ENCODE results near the gene LDAF1. TPM values are rescaled to one million over a fixed set of nuclear protein-coding genes. Genes with fewer than 3 reads are reported as not detected.

Gene LDAF1
- total and polyA plus RNA-seq, 2 of the 8 experiments (the other 6 are each of a cell fraction or from before 2014, with no cell fraction given) = 32.4 to 34.2 TPM

GRCh38 chr16:21185659-21186325 lies 27.3 kb downstream of the LDAF1 start:
- H3K27me3 ChIP-seq (replicated peaks in 1 of 4; ENCODE audit: control insufficient read depth in 3 of 4, extremely low read depth in 1 of 4, insufficient read depth in 3 of 4, low read length in 3 of 4) = peaks cover 0 to 2% (median 0%) of the 10 kb centered on the region in 4 experiments; a peak in 2 of 7 replicates
- no peak overlapping the region for H2BK20ac ChIP-seq (ENCODE audit: low read length)
- no peak overlapping the region for H3K56ac ChIP-seq (replicated peaks; ENCODE audit: insufficient read length, low read depth, low read length)
- no peak overlapping the region for H2BK5ac ChIP-seq (ENCODE audit: low read depth, low read length)
- no peak overlapping the region for H4K5ac ChIP-seq (ENCODE audit: insufficient read length, low read depth, low read length)
- H3K9ac ChIP-seq (replicated peaks in 1 of 4; ENCODE audit: extremely low read depth in 1 of 4, low read depth in 3 of 4, low read length in 3 of 4) = no peak overlapping the region
- no peak overlapping the region for H2BK12ac ChIP-seq (ENCODE audit: low read depth, low read length)
- H3K4me2 ChIP-seq (ENCODE audit: insufficient read depth in 1 of 2, low read depth in 2 of 2, low read length in 2 of 2) = no peak overlapping the region
- H3K23me2 ChIP-seq (ENCODE audit: low read depth, low read length) = no peaks in the 10 kb centered on the region
- CTCF ChIA-PET (ENCODE audit: partially characterized antibody) = interaction anchor here (0.7 to 5.1 kb wide), 6 partner anchors 17 to 115 kb away, joined by 3 to 20 read pairs (median 8); partner anchors contain the start of gene CRYM
- peaks cover 1 to 20% (median 14%) of the 10 kb centered on the region in 4 experiments for H3K36me3 ChIP-seq (ENCODE audit: control insufficient read depth in 2 of 4, insufficient read depth in 4 of 4, low read length in 3 of 4)
- H3K4ac ChIP-seq (replicated peaks; ENCODE audit: insufficient read length, low read depth, low read length) = no peak overlapping the region
- POLR2A ChIA-PET (ENCODE audit: partially characterized antibody) = interaction anchor here (0.6 to 1.0 kb wide), 2 partner anchors 15 to 1144 kb away, joined by 3 read pairs; no protein-coding TSS in a partner anchor
- no peak overlapping the region for H3K23ac ChIP-seq (ENCODE audit: insufficient read length)
- no peak overlapping the region for H2BK15ac ChIP-seq (ENCODE audit: low read length)
- no peak overlapping the region for H2BK120ac ChIP-seq (replicated peaks; ENCODE audit: low read depth, low read length)
- H2AFZ ChIP-seq (ENCODE audit: low read length) = no peak overlapping the region
- DNase-seq (ENCODE audit: low read depth in 1 of 2, low spot score in 2 of 2) = no peak
- H3K27ac ChIP-seq (ENCODE audit: low read depth, low read length) = no peak overlapping the region
- H4K20me1 ChIP-seq (replicated peaks in 1 of 2; ENCODE audit: control insufficient read depth in 1 of 2, insufficient read depth in 2 of 2, low read length in 2 of 2) = no peaks in the 10 kb centered on the region
- no peak overlapping the region for H4K91ac ChIP-seq (replicated peaks; ENCODE audit: insufficient read length, low read length)
- no peak overlapping the region for H3K18ac ChIP-seq (ENCODE audit: extremely low read depth, low read length)
- H3K9me3 ChIP-seq (ENCODE audit: insufficient read depth in 2 of 2, low read depth in 1 of 2, low read length in 1 of 2) = peaks cover 10% of the 10 kb centered on the region in 2 experiments
- FAIRE-seq = no peak
- 93% methylated on average over 12 of the region's 12 CpGs; no CpG with 5 or more reads in 1 of the 2 experiments for WGBS, 2 experiments (ENCODE audit: extremely low coverage in 1 of 2, insufficient coverage in 1 of 2, insufficient read length in 1 of 2, insufficient replicate concordance in 2 of 2, low coverage in 1 of 2, low lambda C conversion rate in 2 of 2, missing lambda C conversion rate in 1 of 2)
- no peaks in the 10 kb centered on the region for H3K79me2 ChIP-seq (ENCODE audit: control insufficient read depth in 1 of 2, insufficient read depth in 2 of 2, low read length in 2 of 2)
- no peak overlapping the region for H4K8ac ChIP-seq (ENCODE audit: extremely low read depth, insufficient read depth, low read length)
- H2AK5ac ChIP-seq (ENCODE audit: low read depth, low read length) = no peak overlapping the region
- no peak overlapping the region for H3K14ac ChIP-seq (ENCODE audit: insufficient read length)
- H3K79me1 ChIP-seq (ENCODE audit: low read depth, low read length) = no peaks in the 10 kb centered on the region
- H3K4me1 ChIP-seq (replicated peaks in 1 of 4; ENCODE audit: control insufficient read depth in 3 of 4, insufficient read depth in 4 of 4, low read length in 3 of 4) = no peaks in the 10 kb centered on the region
- H3K4me3 ChIP-seq (ENCODE audit: extremely low read depth in 1 of 4, insufficient read depth in 2 of 4, low read depth in 3 of 4, low read length in 4 of 4) = no peak overlapping the region
- no peak for TF ChIP-seq MAX (IDR thresholded peaks at IDR 0.05)
- no peak for TF ChIP-seq RBBP5 (IDR thresholded peaks at IDR 0.05; ENCODE audit: borderline replicate concordance, low read depth, low read length)
- no peak for TF ChIP-seq NANOG (IDR thresholded peaks at IDR 0.05; ENCODE audit: insufficient read depth, low read depth, low read length, poor library complexity, severe bottlenecking)
- TF ChIP-seq GABPA (IDR thresholded peaks at IDR 0.05; ENCODE audit: borderline replicate concordance, insufficient read depth, low read length) = no peak
- TF ChIP-seq SUZ12 (IDR thresholded peaks at IDR 0.05; ENCODE audit: low read length) = no peak
- TF ChIP-seq E2F6 (IDR thresholded peaks at IDR 0.05) = no peak
- TF ChIP-seq NRF1 (IDR thresholded peaks at IDR 0.05; ENCODE audit: low read depth, low read length) = no peak
- no peak for TF ChIP-seq CHD2 (IDR thresholded peaks at IDR 0.05; ENCODE audit: low read length)
- TF ChIP-seq BACH1 (IDR thresholded peaks at IDR 0.05; ENCODE audit: low read length) = no peak
- no peak for TF ChIP-seq SP2 (IDR thresholded peaks at IDR 0.05; ENCODE audit: low read length)
- TF ChIP-seq SIRT6 (IDR thresholded peaks at IDR 0.05; ENCODE audit: low read length) = no peak
- TF ChIP-seq RFX5 (IDR thresholded peaks at IDR 0.05; ENCODE audit: borderline replicate concordance, low read depth, low read length) = no peak
- no peak for TF ChIP-seq TEAD4 (IDR thresholded peaks at IDR 0.05; ENCODE audit: low read depth, low read length)

Measured in H1 (cell line).